NCI-H2196 (cell line): Measurements from ENCODE around the gene DFFA.
"Not testable (repeated sequence)": the region's sequence is repeated elsewhere in the genome, so short reads cannot be mapped to it uniquely, and the experiment has no call there.

ENCODE experiments used
- DNase-seq: peaks from one replicate; lab custom pipeline; 2025; ENCODE audit not compliant: unreplicated experiment; lab: John Stamatoyannopoulos, UW

Gene DFFA

DNA sequence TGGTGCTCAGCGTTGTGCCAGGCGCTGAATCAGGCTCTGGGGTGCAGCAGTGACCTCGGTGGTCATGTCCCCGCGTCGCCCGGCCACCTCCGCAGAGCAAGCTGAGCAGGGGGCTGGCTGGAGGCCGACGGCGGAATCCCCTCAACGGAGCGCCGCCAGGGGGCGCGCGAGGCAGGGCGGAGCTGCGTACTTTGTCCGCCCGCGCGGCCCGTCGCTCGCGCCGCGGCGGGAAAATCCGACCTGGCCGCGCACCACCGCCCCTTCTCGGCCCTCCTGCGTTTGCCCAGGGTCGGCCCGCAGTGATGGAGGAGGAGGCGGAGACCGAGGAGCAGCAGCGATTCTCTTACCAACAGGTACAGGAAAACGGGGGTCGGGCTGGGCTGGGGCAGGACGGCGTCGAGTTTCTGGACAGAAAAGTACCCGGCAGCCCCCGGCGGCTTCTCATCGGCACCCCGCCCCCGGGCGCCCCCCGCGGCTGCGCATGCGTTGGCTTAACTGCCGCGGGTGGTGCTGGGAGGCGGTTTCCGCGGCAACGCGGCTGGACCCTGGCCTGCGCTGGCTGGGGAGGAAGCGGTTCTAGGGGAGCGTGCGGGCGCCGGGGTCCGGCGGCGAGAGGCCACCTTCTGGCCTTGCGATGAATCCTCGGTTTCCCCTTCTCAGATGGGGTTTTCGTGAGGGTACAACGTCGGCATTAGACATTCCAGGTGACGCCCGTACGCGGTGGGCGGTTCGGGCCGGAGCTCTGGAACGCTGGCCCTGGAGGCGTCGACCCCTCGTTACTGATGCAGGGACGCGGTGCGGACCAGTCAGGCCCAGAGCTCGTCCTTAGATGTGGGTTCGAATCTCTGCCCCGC is 41.9 kb downstream of the DFFA start, which contains the start of gene CENPS:
CENPS (plus strand) TSS at position 218 of the 854 bp plus-strand sequence; CDS start at position 303, 85 bp downstream.
- peak; percentile 93 for DNase-seq

DNA sequence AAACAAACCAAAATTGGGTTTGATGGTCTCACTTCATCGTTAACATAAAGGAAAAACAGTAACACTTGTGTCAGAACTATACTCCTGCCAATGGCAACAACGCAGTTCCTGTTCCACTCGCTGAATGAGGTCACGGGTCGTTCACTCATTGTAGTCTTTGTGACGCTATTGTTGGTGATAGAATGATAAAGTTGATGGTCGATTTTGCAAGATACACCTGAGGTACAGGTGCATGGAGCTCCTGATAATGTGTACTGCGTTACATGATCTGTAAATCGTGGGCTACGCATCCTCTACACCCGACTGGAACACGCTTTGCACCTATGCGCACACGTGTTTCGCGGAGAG is 42.5 kb downstream of the DFFA start:
- DNase-seq, result no peak

GRCh38 chr1:10428984-10429383 is 43.3 kb downstream of the DFFA start:
- DNase-seq, result no peak

DNA sequence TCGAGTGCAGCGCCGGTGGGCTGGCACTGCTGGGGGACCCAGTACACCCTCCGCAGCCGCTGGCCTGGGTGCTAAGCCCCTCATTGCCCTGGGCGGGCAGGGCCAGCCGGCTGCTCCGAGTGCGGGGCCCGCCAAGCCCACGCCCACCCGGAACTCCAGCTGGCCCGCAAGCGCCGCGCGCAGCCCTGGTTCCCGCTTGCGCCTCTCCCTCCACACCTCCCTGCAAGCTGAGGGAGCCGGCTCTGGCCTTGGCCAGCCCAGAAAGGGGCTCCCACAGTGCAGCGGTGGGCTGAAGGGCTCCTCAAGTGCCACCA is 45.8 kb downstream of the DFFA start:
- DNase-seq, result not testable (repeated sequence)

GRCh38 chr1:10425826-10426534 is 46.3 kb downstream of the DFFA start:
- not testable (repeated sequence) for DNase-seq

DNA sequence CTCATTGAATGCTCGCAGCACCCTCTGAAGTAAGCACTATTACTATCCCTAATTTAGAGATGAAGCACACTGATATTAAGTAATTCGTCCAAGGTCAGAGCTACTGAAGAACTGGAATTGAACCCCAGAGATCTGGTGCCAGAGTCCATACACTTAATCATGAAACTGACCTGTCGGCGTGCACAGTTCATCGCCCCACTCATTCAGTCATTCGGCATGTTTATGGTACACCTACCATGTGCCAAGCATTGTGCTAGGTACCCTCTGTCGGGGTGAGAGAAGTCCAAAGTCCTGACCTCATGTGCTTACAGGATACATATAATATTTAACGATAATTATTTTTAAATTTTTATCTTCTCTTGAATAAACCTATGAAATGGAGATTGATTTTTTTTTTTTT is 47.7 kb downstream of the DFFA start:
- DNase-seq, result no peak

GRCh38 chr1:10424034-10424433 is 48.3 kb downstream of the DFFA start:
- DNase-seq, result no peak

GRCh38 chr1:10421637-10422036 is 50.7 kb downstream of the DFFA start:
- no peak for DNase-seq

GRCh38 chr1:10419351-10419750 is 53.0 kb downstream of the DFFA start:
- no peak for DNase-seq

GRCh38 chr1:10418741-10419140 is 53.6 kb downstream of the DFFA start:
- DNase-seq, result not testable (repeated sequence)

DNA sequence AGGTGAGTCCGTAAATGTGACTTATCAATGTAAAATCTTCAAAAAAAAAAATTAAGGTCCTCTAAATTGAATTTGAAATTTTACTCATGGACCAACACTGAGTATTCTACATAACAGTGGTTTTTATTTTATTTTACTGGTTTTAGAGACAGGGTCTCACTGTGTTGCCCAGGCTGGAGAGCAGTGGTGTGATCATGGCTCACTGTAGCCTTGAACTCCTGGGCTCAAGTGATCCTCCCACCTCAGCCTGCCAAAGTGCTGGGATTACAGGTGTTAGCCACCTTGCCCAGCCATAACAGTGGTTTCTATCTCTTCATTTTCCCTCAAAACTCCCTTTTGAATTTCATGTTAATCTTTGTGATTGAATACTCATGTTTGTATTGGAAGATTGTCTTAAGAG is 56.4 kb downstream of the DFFA start:
- not testable (repeated sequence) for DNase-seq

DNA sequence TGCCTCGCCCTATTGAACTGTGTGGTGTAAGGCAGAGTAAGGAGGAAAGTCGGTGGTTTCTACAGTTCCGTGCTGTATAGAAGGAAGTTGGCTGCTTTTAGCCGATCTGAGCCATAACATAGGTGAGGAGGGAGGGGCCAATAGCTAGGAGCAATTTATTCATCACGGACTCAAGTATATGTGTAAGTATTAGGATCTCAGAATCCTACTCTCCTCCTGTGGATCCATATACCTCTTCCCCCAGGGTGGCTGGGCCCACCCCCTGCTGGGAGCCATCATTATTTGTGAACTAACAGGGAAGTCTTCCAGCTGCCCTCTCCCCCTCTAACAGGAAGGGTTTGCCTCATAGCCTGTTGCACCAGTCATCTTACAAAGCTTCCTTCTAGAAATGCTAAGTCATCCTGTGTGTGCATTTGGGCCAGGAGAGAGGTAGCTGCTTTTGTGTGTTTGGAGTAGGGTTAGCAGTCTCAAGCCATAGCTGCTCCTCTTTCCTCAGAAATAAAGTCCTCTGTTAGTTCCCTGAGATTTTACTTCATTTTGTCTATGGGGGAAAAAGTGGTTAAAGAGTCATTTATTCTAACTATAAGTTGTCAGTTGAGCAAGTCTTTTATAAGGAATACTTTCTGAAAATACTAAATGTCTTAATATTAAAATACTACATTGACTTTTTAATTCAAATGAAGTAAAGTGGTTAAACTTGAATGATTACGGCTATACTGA is 57.0 kb downstream of the DFFA start:
- DNase-seq, result no peak

GRCh38 chr1:10407201-10407600 is 65.1 kb downstream of the DFFA start:
- DNase-seq, result no peak
